Muscle layer of colon (tissue), 2 donors: ENCODE data around the gene TFRC.

Experiments used
- H3K27ac ChIP-seq: one replicate; pipeline ENCODE4 v1.7.0; 2013; ENCODE audit warnings: low read depth, mild to moderate bottlenecking, low read length, moderate library complexity
- H3K27me3 ChIP-seq, 2 donors: one replicate each; pipeline ENCODE4 v1.7.0; 2013; ENCODE audit warnings: low read length in 2 of 2, mild to moderate bottlenecking in 2 of 2; ENCODE audit not compliant: insufficient read depth in 2 of 2, control insufficient read depth in 1 of 2
- H3K36me3 ChIP-seq: one replicate; pipeline ENCODE4 v1.7.0; 2013; ENCODE audit warnings: mild to moderate bottlenecking, low read length; ENCODE audit not compliant: insufficient read depth
- H3K4me1 ChIP-seq: one replicate; pipeline ENCODE4 v1.7.0; 2013; ENCODE audit warnings: mild to moderate bottlenecking, low read length; ENCODE audit not compliant: insufficient read depth
- H3K4me3 ChIP-seq, 2 donors: one replicate each; pipeline ENCODE4 v1.7.0; 2013; ENCODE audit warnings: low read length in 2 of 2, low read depth in 1 of 2, mild to moderate bottlenecking in 1 of 2, moderate library complexity in 1 of 2
- H3K9ac ChIP-seq: one replicate; pipeline ENCODE4 v1.7.0; 2013; ENCODE audit warnings: low read length
- H3K9me3 ChIP-seq: one replicate; pipeline ENCODE4 v1.7.0; 2013; ENCODE audit warnings: mild to moderate bottlenecking, low read length
- donor health status: abdominal sarcoma.
- donor health status: Adenocarcinoma of cecum.

TFRC gene

GRCh38 chr3:196081834-196082618 lies at the start of gene TFRC:
TFRC (minus strand) TSS chr3:196082090; CDS start chr3:196077099, 4,991 bp downstream.
- peak within 1 kb of the TSS; percentile 62 to 86 for H3K4me3 ChIP-seq
- peak within 1 kb of the TSS; percentile 94 for H3K27ac ChIP-seq
- no peaks in the 10 kb centered on the region for H3K9me3 ChIP-seq
- peak within 1 kb of the TSS; percentile 84 for H3K9ac ChIP-seq
- H3K27me3 ChIP-seq = no peaks in the 10 kb centered on the region
- no peaks in the 10 kb centered on the region for H3K36me3 ChIP-seq
- peaks cover 16% of the 10 kb centered on the region for H3K4me1 ChIP-seq

DNA sequence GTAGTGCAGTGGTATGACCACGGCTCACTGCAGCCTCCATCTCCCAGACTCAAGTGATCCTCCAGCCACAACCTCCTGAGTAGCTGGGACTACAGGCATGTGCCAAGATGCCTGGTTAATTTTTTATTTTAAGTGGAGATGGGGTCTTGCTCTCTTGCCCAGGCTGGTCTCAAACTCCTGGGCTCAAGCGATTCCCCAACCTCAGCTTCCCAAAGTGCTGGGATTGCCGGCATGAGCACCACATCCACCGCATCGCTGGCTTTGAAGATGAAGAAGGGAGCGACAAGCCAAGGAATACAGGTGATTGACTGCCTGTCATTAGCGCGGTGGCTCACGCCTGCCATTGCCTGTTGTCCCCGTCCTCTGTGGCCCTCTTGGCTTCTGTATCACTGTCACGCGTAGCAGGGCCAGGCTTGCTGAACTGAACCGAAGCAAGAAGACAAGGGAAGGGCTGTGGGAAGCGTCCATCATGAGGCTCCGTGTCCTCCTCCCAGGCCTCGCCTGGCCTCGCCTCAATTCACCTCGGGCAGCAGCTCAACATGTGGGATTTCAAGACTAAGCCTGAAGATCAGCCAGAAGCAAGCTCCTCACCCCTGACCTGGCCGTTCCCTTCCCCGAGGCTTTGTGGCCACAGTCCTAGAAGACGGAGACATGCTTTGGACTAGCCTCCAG lies 46.4 kb upstream of the TFRC start:
- Histone ChIP-seq H3K4me3 (no peak overlapping the region), H3K9me3 (no peaks in the 10 kb centered on the region), H3K27ac (no peak overlapping the region), H3K4me1 (no peaks in the 10 kb centered on the region), H3K27me3 (no peaks in the 10 kb centered on the region), H3K9ac (no peak overlapping the region), H3K36me3 (no peaks in the 10 kb centered on the region)

- no peaks in the 10 kb centered on the region for H3K9me3 ChIP-seq
- H3K27me3 ChIP-seq = no peaks in the 10 kb centered on the region
- no peak overlapping the region for H3K9ac ChIP-seq
- H3K4me1 ChIP-seq = no peaks in the 10 kb centered on the region
- H3K27ac ChIP-seq = no peak overlapping the region
- H3K4me3 ChIP-seq = no peak overlapping the region
- H3K36me3 ChIP-seq = no peaks in the 10 kb centered on the region
Observed at GRCh38 chr3:196127308-196128040, 45.6 kb upstream of the TFRC start.

DNA sequence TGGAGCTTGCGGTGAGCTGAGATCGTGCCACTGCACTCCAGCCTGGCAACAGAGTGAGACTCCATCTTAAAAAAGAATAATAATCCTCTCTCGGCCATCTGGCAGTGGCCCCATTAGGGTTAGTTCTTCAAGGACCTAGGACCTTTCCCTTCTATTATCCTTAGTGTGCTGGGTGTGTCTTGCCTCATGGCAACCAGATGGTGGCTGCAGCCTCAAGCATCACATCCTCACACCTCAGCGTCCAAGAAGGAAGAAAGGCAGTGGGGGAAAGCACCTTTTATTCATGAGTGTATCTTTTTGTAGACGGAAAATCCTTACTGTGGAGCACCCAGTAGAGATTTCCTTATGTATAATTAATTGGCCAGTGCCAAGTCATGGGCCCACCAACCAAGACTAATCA lies 42.7 kb upstream of the TFRC start:
- Histone ChIP-seq H3K27ac (no peak overlapping the region), H3K9ac (no peak overlapping the region), H3K27me3 (no peaks in the 10 kb centered on the region), H3K36me3 (no peaks in the 10 kb centered on the region), H3K4me3 (no peak overlapping the region), H3K4me1 (no peaks in the 10 kb centered on the region), H3K9me3 (no peaks in the 10 kb centered on the region)

DNA sequence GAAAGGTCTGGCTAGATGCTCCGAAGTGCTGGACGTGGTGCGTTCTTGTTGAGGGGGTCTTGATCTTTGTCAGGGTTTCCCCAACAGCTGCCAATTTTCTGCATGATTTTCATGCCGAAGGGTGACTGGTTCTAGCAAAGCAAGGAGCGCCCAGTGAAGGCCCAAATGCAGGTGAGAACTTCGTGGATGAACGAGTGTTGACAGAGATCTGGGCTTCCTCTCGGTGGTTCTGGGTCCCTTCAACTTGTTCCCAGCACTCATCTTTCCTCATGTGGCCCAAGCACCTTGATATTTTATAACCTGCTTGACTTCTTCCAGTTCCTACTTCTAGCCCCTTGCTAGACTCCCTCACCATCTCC lies 40.8 kb upstream of the TFRC start:
- H3K27ac ChIP-seq = no peak overlapping the region
- no peak overlapping the region for H3K9ac ChIP-seq
- no peaks in the 10 kb centered on the region for H3K4me1 ChIP-seq
- H3K36me3 ChIP-seq = no peaks in the 10 kb centered on the region
- H3K4me3 ChIP-seq = no peak overlapping the region
- H3K27me3 ChIP-seq = no peaks in the 10 kb centered on the region
- no peaks in the 10 kb centered on the region for H3K9me3 ChIP-seq

- no peak overlapping the region for H3K4me3 ChIP-seq
Observed at GRCh38 chr3:196122021-196122687, 40.3 kb upstream of the TFRC start.

GRCh38 chr3:196121066-196121465 lies 39.2 kb upstream of the TFRC start:
- Histone ChIP-seq H3K4me1 (no peaks in the 10 kb centered on the region), H3K36me3 (no peaks in the 10 kb centered on the region), H3K27ac (no peak overlapping the region), H3K27me3 (no peaks in the 10 kb centered on the region), H3K9ac (no peak overlapping the region), H3K9me3 (no peaks in the 10 kb centered on the region), H3K4me3 (no peak overlapping the region)

More at GRCh38 chr3:196122021-196122687, 40.3 kb upstream of the TFRC start:
- no peak overlapping the region for H3K9ac ChIP-seq
- no peaks in the 10 kb centered on the region for H3K36me3 ChIP-seq
- no peaks in the 10 kb centered on the region for H3K9me3 ChIP-seq
- no peak overlapping the region for H3K27ac ChIP-seq
- H3K27me3 ChIP-seq = no peaks in the 10 kb centered on the region
- no peaks in the 10 kb centered on the region for H3K4me1 ChIP-seq

DNA sequence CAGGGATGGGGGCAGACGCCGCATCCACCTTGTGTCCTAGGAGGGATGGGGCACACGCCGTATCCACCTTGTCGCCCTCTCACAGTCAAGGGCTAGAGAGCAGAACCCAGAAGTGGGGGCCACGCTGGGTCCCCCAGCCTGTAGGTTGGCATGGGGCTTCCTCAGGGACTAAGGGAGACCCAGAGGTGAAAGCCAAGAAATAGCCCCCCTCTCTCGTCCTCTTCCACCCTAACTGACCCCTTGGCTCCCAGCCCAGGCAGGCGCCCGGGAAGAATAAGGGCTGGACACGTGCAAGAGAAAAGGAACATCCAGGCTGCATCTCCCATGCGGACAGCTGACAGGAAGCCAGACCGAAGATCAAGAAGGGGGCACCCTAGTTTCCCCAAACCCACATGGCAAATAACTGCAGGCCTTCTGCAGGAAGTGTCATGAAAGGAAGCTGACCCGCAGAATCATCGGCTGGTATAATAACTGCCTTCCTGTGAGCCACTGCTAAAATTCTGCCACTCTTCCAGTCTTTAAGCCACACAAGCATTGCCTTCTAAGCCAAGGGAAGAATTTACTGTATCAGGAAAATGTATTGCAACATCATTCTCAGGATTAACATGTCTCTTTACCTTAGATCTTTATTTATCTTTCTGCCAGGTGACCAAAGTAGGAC lies 38.5 kb upstream of the TFRC start:
- H3K4me3 ChIP-seq = no peak overlapping the region
- H3K36me3 ChIP-seq = no peaks in the 10 kb centered on the region
- no peaks in the 10 kb centered on the region for H3K27me3 ChIP-seq
- no peak overlapping the region for H3K27ac ChIP-seq
- no peaks in the 10 kb centered on the region for H3K9me3 ChIP-seq
- H3K9ac ChIP-seq = no peak overlapping the region
- H3K4me1 ChIP-seq = no peaks in the 10 kb centered on the region

DNA sequence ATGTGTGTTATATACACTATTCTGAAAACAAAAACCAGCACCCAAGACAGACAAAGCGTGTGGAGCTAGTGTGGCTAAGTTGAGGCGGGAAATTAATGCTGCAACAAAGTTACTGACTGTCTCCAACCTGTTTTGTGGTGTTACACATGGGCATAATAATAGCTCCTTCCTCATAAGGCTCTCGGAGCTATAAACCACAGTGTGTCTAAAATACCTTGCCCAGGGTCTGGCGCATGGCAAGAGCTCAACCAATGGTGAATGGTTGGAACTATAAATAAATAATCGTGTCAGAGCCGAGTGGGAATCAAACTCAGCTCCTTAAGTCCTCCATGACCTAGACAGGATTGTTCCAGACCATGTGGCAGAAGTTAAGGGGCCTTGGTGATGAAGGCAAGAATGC lies 35.9 kb upstream of the TFRC start:
- Histone ChIP-seq H3K9ac (no peak overlapping the region), H3K36me3 (no peaks in the 10 kb centered on the region), H3K9me3 (no peaks in the 10 kb centered on the region), H3K4me1 (no peaks in the 10 kb centered on the region), H3K27me3 (no peaks in the 10 kb centered on the region), H3K4me3 (no peak overlapping the region), H3K27ac (no peak overlapping the region)

- Histone ChIP-seq H3K36me3 (no peaks in the 10 kb centered on the region), H3K27ac (no peak overlapping the region), H3K27me3 (no peaks in the 10 kb centered on the region), H3K4me3 (no peak overlapping the region), H3K9ac (no peak overlapping the region), H3K4me1 (no peaks in the 10 kb centered on the region), H3K9me3 (no peaks in the 10 kb centered on the region)
Observed at GRCh38 chr3:196115678-196116083, 33.8 kb upstream of the TFRC start.

- H3K27me3 ChIP-seq = no peaks in the 10 kb centered on the region
- H3K27ac ChIP-seq = no peak overlapping the region
- H3K9me3 ChIP-seq = no peaks in the 10 kb centered on the region
- no peaks in the 10 kb centered on the region for H3K36me3 ChIP-seq
- no peaks in the 10 kb centered on the region for H3K4me1 ChIP-seq
- no peak overlapping the region for H3K9ac ChIP-seq
- H3K4me3 ChIP-seq = no peak overlapping the region
Observed at GRCh38 chr3:196111939-196112386, 30.1 kb upstream of the TFRC start.
